Esophagus muscularis mucosa (tissue), 3 donors: ENCODE results near the gene TMEM260.
A peak's percentile ranks its signal among the peaks of the same experiment; 100 is the strongest.

Experiments used
- CTCF ChIP-seq, 3 experiments: fragments of 200-600 bp in 2 of 3; fragments of 450-650 bp in 1 of 3; sonication (generic) in 2 of 3; IDR thresholded peaks; one replicate each; pipeline ENCODE4 v1.5.1; 2017 to 2019; ENCODE audit warnings: antibody characterized with exemption in 3 of 3, mild to moderate bottlenecking in 2 of 3, moderate library complexity in 1 of 3
- POLR2A ChIP-seq: fragments of 450-650 bp; IDR thresholded peaks from one replicate; pipeline ENCODE4 v1.6.1; 2017; ENCODE audit warnings: antibody characterized with exemption, moderate library complexity, mild to moderate bottlenecking, low read depth
- POLR2AphosphoS5 ChIP-seq, 2 donors: sonication (generic); formaldehyde crosslinking; IDR thresholded peaks; one replicate each; pipeline ENCODE4 v1.6.1; 2017; ENCODE audit warnings: antibody characterized with exemption in 2 of 2

- peak in 2 of 3 experiments; percentile 16 to 40 for TF ChIP-seq CTCF (IDR thresholded peaks at IDR 0.05)
- TF ChIP-seq POLR2AphosphoS5 (IDR thresholded peaks at IDR 0.05) = no peak
- TF ChIP-seq POLR2A = no peak
Observed at GRCh38 chr14:56659964-56660551, 80.5 kb downstream of the TMEM260 start.
